ENCODE data around the gene IL25. TPM values are rescaled to one million over a fixed set of nuclear protein-coding genes. Genes with fewer than 3 reads are reported as not detected.

Gene IL25
- polyA plus RNA-seq, 1 donor (not counting 4 experiments of a cell fraction or from before 2014, with no cell fraction given): not detected

DNA sequence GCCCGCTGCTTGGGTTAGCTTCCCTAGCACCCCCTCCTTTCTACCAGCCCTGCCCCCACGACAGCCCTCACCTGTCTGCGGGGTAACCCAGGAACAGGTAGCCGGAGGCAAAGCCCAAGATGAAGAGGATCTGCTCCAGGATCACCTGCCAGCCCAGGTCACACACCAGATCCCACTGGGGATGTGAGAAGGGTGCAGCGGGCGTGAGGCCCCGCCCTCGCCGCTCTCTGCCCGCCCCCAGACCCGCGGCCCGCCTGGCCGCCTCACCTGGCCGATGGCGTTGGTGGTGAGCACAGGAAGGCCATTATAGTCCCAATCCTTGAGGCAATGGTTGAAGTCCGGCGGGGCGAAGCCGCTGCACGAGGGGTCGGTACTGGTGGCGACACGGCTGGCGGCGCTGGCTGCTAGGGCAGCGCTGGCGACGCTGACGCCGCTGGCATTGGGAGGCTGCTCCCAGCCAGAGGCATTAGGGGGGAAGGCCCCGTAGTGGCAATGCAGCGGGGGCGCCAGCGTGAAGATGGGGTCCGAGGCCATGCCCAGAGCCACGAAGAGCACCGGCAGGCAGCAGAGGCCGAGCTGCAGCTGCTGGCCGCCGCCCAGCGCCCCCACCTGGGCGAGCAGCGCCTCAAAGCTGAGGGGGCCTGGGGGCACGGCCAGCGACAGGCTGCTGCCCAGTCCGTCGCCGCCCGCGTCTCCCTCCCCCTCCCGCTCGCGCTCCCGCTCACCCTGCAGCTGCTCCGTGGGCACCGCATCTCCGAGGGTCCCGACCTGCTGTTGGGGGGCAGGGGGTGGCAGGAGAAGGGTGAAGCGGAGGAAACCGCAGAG is 20.7 kb upstream of the IL25 start:
- Histone ChIP-seq H3K9me1 (ENCODE audit: control insufficient read depth, extremely low read depth, insufficient read depth, low read length) (no peaks in the 10 kb centered on the region), H3K9ac (ENCODE audit: control insufficient read depth, extremely low read depth, insufficient read depth, low read length) (no peak overlapping the region), H3K27ac (ENCODE audit: control insufficient read depth, insufficient read depth, low read length) (no peak overlapping the region), H3K4me3 (ENCODE audit: control insufficient read depth in 2 of 3, extremely low read depth in 1 of 3, insufficient read depth in 2 of 3, low read depth in 1 of 3, low read length in 3 of 3) (peak overlapping the region; percentile 38 to 55 (median 40)), H3K27me3 (ENCODE audit: control insufficient read depth, extremely low read depth, insufficient read depth, low read length) (peaks cover 22% of the 10 kb centered on the region), H3K36me3 (ENCODE audit: control insufficient read depth in 2 of 2, extremely low read depth in 1 of 2, insufficient read depth in 2 of 2, low read length in 2 of 2) (no peaks in the 10 kb centered on the region), H3K4me1 (ENCODE audit: control insufficient read depth, extremely low read depth, insufficient read depth, low read length) (peaks cover 3% of the 10 kb centered on the region), H4K20me1 (ENCODE audit: control insufficient read depth, extremely low read depth, insufficient read depth, low read length) (no peaks in the 10 kb centered on the region), H3K4me2 (ENCODE audit: control insufficient read depth, extremely low read depth, insufficient read depth, low read depth, low read length) (peak overlapping the region; percentile 68), H2AFZ (ENCODE audit: control insufficient read depth, low read length) (peak overlapping the region; percentile 53), H3K79me2 (ENCODE audit: control insufficient read depth, insufficient read depth, low read length) (no peaks in the 10 kb centered on the region), H3K9me3 (ENCODE audit: control insufficient read depth, low read depth, low read length) (no peaks in the 10 kb centered on the region)
- no peak for FAIRE-seq
- TF ChIP-seq, protein P1, sequence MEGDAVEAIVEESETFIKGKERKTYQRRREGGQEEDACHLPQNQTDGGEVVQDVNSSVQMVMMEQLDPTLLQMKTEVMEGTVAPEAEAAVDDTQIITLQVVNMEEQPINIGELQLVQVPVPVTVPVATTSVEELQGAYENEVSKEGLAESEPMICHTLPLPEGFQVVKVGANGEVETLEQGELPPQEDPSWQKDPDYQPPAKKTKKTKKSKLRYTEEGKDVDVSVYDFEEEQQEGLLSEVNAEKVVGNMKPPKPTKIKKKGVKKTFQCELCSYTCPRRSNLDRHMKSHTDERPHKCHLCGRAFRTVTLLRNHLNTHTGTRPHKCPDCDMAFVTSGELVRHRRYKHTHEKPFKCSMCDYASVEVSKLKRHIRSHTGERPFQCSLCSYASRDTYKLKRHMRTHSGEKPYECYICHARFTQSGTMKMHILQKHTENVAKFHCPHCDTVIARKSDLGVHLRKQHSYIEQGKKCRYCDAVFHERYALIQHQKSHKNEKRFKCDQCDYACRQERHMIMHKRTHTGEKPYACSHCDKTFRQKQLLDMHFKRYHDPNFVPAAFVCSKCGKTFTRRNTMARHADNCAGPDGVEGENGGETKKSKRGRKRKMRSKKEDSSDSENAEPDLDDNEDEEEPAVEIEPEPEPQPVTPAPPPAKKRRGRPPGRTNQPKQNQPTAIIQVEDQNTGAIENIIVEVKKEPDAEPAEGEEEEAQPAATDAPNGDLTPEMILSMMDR (optimal IDR thresholded peaks at IDR 0.05 in 1 of 3, IDR thresholded peaks at IDR 0.05 in 1 of 3, conservative IDR thresholded peaks at IDR 0.05 in 1 of 3; ENCODE audit: extremely low read depth in 1 of 3, insufficient read depth in 2 of 3, low read length in 3 of 3): peak in 1 of 3 experiments; percentile 26
- no peak for TF ChIP-seq EZH2 (IDR thresholded peaks at IDR 0.05; ENCODE audit: low read length)
- no peak for DNase-seq (ENCODE audit: low read depth, low spot score)
- dilution Hi-C loops (cut with MboI; ENCODE audit: extremely low pct_ligation_motif_present, low sequenced_read_pairs): no loop called here

- H3K9me1 ChIP-seq (ENCODE audit: control insufficient read depth, extremely low read depth, insufficient read depth, low read length): no peaks in the 10 kb centered on the region
- peaks cover 0 to 2% of the 10 kb centered on the region in 2 experiments for H3K36me3 ChIP-seq (ENCODE audit: control insufficient read depth in 2 of 2, extremely low read depth in 1 of 2, insufficient read depth in 2 of 2, low read length in 2 of 2)
- H3K4me2 ChIP-seq (ENCODE audit: control insufficient read depth, extremely low read depth, insufficient read depth, low read depth, low read length): peak within 1 kb of the TSS; percentile 68
- dilution Hi-C loops (cut with MboI; ENCODE audit: extremely low pct_ligation_motif_present, low sequenced_read_pairs): no loop called here
- H3K79me2 ChIP-seq (ENCODE audit: control insufficient read depth, insufficient read depth, low read length): no peaks in the 10 kb centered on the region
- no peak for TF ChIP-seq EZH2 (IDR thresholded peaks at IDR 0.05; ENCODE audit: low read length)
- TF ChIP-seq, protein P1 (optimal IDR thresholded peaks at IDR 0.05 in 1 of 3, IDR thresholded peaks at IDR 0.05 in 1 of 3, conservative IDR thresholded peaks at IDR 0.05 in 1 of 3; ENCODE audit: extremely low read depth in 1 of 3, insufficient read depth in 2 of 3, low read length in 3 of 3): peak in 1 of 3 experiments; percentile 20
- no peak for FAIRE-seq
- H3K27me3 ChIP-seq (ENCODE audit: control insufficient read depth, extremely low read depth, insufficient read depth, low read length): peaks cover 22% of the 10 kb centered on the region
- no peaks in the 10 kb centered on the region for H3K9me3 ChIP-seq (ENCODE audit: control insufficient read depth, low read depth, low read length)
- H3K4me3 ChIP-seq (ENCODE audit: control insufficient read depth in 2 of 3, extremely low read depth in 1 of 3, insufficient read depth in 2 of 3, low read depth in 1 of 3, low read length in 3 of 3): peak within 1 kb of the TSS; percentile 38 to 55 (median 40)
- peak within 1 kb of the TSS; percentile 53 for H2AFZ ChIP-seq (ENCODE audit: control insufficient read depth, low read length)
- no peaks in the 10 kb centered on the region for H4K20me1 ChIP-seq (ENCODE audit: control insufficient read depth, extremely low read depth, insufficient read depth, low read length)
- H3K27ac ChIP-seq (ENCODE audit: control insufficient read depth, insufficient read depth, low read length): no peak within 1 kb of the TSS
- peaks cover 3% of the 10 kb centered on the region for H3K4me1 ChIP-seq (ENCODE audit: control insufficient read depth, extremely low read depth, insufficient read depth, low read length)
- DNase-seq (ENCODE audit: low read depth, low spot score): no peak
- H3K9ac ChIP-seq (ENCODE audit: control insufficient read depth, extremely low read depth, insufficient read depth, low read length): no peak within 1 kb of the TSS
Measured at GRCh38 chr14:23352506-23353432, 19.8 kb upstream of the IL25 start, which contains the start of gene SLC22A17. Gene SLC22A17, minus strand, starts transcription at chr14:23352887.
